Nephron (organoid): ENCODE measurements around the gene PANK3.

Experiments
- H3K27ac Mint-ChIP-seq, 3 experiments: 2 replicates each; pipeline ENCODE4 v1.8.0; 2020; ENCODE audit warnings: mixed read lengths in 3 of 3, mild to moderate bottlenecking in 2 of 3, moderate library complexity in 1 of 3
- H3K27me3 Mint-ChIP-seq: 2 replicates; pipeline ENCODE4 v1.8.0; 2021; ENCODE audit warnings: low read depth, mild to moderate bottlenecking, moderate library complexity, mixed read lengths
- H3K36me3 Mint-ChIP-seq: 2 replicates; pipeline ENCODE4 v1.8.0; 2020; ENCODE audit warnings: low read depth, mixed read lengths
- H3K4me1 Mint-ChIP-seq: 2 replicates; pipeline ENCODE4 v1.8.0; 2020; ENCODE audit warnings: mixed read lengths
- H3K4me3 Mint-ChIP-seq, 3 experiments: 2 replicates each; pipeline ENCODE4 v1.8.0; 2020; ENCODE audit warnings: mild to moderate bottlenecking in 3 of 3, mixed read lengths in 3 of 3, moderate library complexity in 2 of 3
- H3K9me3 Mint-ChIP-seq: 2 replicates; pipeline ENCODE4 v1.8.0; 2020; ENCODE audit warnings: mixed read lengths
- TF ChIP-seq, protein P1 (sequence below), 3 experiments: fragments of 200-600 bp; sonication (generic); IDR thresholded peaks; one replicate each; pipeline ENCODE4 v1.5.0; 2021; ENCODE audit warnings: antibody characterized with exemption in 3 of 3; ENCODE audit not compliant: unreplicated experiment in 3 of 3

The PANK3 gene

GRCh38 chr5:168592014-168592368 lies 12.8 kb upstream of the PANK3 start:
- Mint-ChIP-seq H3K36me3 (no peaks in the 10 kb centered on the region), H3K9me3 (peaks cover 11% of the 10 kb centered on the region), H3K4me1 (no peaks in the 10 kb centered on the region), H3K27ac (no peak overlapping the region), H3K4me3 (no peak overlapping the region), H3K27me3 (peaks cover 14% of the 10 kb centered on the region)
- TF ChIP-seq, protein P1, sequence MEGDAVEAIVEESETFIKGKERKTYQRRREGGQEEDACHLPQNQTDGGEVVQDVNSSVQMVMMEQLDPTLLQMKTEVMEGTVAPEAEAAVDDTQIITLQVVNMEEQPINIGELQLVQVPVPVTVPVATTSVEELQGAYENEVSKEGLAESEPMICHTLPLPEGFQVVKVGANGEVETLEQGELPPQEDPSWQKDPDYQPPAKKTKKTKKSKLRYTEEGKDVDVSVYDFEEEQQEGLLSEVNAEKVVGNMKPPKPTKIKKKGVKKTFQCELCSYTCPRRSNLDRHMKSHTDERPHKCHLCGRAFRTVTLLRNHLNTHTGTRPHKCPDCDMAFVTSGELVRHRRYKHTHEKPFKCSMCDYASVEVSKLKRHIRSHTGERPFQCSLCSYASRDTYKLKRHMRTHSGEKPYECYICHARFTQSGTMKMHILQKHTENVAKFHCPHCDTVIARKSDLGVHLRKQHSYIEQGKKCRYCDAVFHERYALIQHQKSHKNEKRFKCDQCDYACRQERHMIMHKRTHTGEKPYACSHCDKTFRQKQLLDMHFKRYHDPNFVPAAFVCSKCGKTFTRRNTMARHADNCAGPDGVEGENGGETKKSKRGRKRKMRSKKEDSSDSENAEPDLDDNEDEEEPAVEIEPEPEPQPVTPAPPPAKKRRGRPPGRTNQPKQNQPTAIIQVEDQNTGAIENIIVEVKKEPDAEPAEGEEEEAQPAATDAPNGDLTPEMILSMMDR (IDR thresholded peaks at IDR 0.05; ENCODE audit: unreplicated experiment in 3 of 3), result no peak

DNA sequence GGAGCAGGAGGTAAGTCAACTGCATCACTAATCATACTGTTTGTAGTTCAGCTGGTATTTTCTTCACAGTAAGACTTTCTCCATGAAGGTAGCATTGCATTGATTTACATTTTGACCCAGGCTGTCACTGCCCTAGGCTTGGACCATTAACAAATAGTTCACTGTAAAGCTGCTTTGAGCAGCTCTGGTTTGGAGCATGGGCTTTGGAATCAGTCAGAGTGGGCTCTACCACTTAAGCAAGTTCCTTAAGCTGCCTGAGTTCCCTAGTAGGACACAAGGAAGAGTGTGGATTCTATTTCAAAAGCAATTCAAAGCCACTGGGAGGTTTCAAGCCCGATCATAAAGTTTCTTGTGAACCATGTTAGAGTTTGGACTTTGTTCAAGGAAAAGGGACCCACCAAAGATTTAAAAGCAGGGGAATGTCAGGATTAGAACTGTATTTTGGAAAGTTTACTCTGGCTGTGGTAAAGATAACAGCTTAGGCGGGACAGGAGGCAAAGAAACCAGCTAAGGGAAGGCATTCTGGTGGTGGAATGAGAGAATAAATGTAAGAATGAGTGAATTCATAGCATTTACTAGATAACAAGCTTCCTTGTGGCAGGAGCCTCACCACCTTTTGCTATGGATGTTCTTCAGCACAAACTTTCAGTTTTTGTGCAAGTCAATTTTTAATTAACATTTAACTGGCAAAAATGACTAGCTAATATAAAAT lies 12.3 kb upstream of the PANK3 start:
- Mint-ChIP-seq H3K27ac (no peak overlapping the region), H3K27me3 (peaks cover 14% of the 10 kb centered on the region), H3K9me3 (peaks cover 11% of the 10 kb centered on the region), H3K36me3 (no peaks in the 10 kb centered on the region), H3K4me3 (no peak overlapping the region), H3K4me1 (no peaks in the 10 kb centered on the region)
- TF ChIP-seq, protein P1 (IDR thresholded peaks at IDR 0.05; ENCODE audit: unreplicated experiment in 3 of 3), result no peak

DNA sequence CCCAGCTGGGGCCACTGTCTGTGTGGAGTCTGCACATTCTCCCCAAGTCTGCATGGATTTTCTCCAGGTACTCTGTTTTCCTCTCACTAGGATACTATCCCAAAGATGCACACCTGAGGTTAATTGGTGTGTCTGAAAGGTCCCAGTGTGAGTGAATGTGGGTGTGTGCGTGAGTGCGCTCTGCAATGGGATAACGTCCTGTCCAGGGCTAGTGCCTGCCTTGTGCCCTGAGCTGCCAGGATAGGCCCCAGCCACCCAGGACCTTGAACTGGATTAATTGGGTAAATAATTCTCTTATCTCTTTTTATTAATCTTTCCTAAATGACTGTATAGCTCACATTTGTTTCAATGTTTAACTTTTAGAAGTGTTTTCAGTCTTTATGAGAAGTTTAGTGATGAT lies 11.5 kb upstream of the PANK3 start:
- Mint-ChIP-seq H3K4me3 (no peak overlapping the region), H3K27me3 (peaks cover 16% of the 10 kb centered on the region), H3K27ac (no peak overlapping the region), H3K4me1 (no peaks in the 10 kb centered on the region), H3K9me3 (peaks cover 8% of the 10 kb centered on the region), H3K36me3 (no peaks in the 10 kb centered on the region)
- TF ChIP-seq, protein P1 (IDR thresholded peaks at IDR 0.05; ENCODE audit: unreplicated experiment in 3 of 3), result no peak

GRCh38 chr5:168587987-168588386 lies 8.8 kb upstream of the PANK3 start:
- no peaks in the 10 kb centered on the region for H3K36me3 Mint-ChIP-seq
- H3K4me3 Mint-ChIP-seq, result no peak overlapping the region
- no peak overlapping the region for H3K27ac Mint-ChIP-seq
- TF ChIP-seq, protein P1 (IDR thresholded peaks at IDR 0.05; ENCODE audit: unreplicated experiment in 3 of 3), result no peak
- peaks cover 5% of the 10 kb centered on the region for H3K4me1 Mint-ChIP-seq
- no peaks in the 10 kb centered on the region for H3K9me3 Mint-ChIP-seq
- H3K27me3 Mint-ChIP-seq, result peaks cover 8% of the 10 kb centered on the region

GRCh38 chr5:168585119-168585856 lies 6.1 kb upstream of the PANK3 start:
- Mint-ChIP-seq H3K27ac (peak overlapping the region in 1 of 3 experiments; percentile 55), H3K36me3 (no peaks in the 10 kb centered on the region), H3K4me1 (peaks cover 5% of the 10 kb centered on the region), H3K27me3 (peaks cover 8% of the 10 kb centered on the region), H3K4me3 (no peak overlapping the region), H3K9me3 (no peaks in the 10 kb centered on the region)
- TF ChIP-seq, protein P1 (IDR thresholded peaks at IDR 0.05; ENCODE audit: unreplicated experiment in 3 of 3), result no peak
